ENCODE measurements around the gene CSTF2. TPM values are rescaled to one million over a fixed set of nuclear protein-coding genes. Genes with fewer than 3 reads are reported as not detected.
"Not testable (repeated sequence)": the region's sequence is repeated elsewhere in the genome, so short reads cannot be mapped to it uniquely, and the experiment has no call there.

The CSTF2 gene
- polyA plus RNA-seq (ENCODE audit: low read depth in 6 of 6), result 10 to 100 TPM in 4 of 6 donors, 1 to 10 TPM in 2; 5.2 to 17.8 (median 11.0) TPM

GRCh38 chrX:100819837-100820666 lies at the start of gene CSTF2:
TSS of gene CSTF2 (plus strand) at chrX:100820391. CDS start at chrX:100820417, 26 bp downstream.
- peak within 1 kb of the TSS; percentile 87 to 98 (median 93) for H3K27ac Mint-ChIP-seq
- peaks cover 0 to 5% (median 0%) of the 10 kb centered on the region in 7 donors for H3K9me3 Mint-ChIP-seq
- H3K4me1 Mint-ChIP-seq, result peaks cover 5 to 8% (median 6%) of the 10 kb centered on the region in 3 donors
- ATAC-seq (ENCODE audit: low read depth in 2 of 2) (peak; percentile 93 to 95), DNase-seq (peak; percentile 80)
- peak within 1 kb of the TSS; percentile 84 to 95 (median 92) for H3K4me3 Mint-ChIP-seq
- H3K27me3 Mint-ChIP-seq, result peaks cover 12 to 17% (median 14%) of the 10 kb centered on the region in 3 donors
- H3K36me3 Mint-ChIP-seq, result peaks cover 0 to 7% of the 10 kb centered on the region in 2 donors

- not testable (repeated sequence) for H3K9me3 Mint-ChIP-seq; H3K4me3 Mint-ChIP-seq; H3K4me1 Mint-ChIP-seq; H3K27ac Mint-ChIP-seq; ATAC-seq (ENCODE audit: low read depth in 2 of 2); DNase-seq; H3K36me3 Mint-ChIP-seq
- H3K27me3 Mint-ChIP-seq, result peaks cover 3 to 11% (median 5%) of the 10 kb centered on the region in 3 donors
Observed at GRCh38 chrX:100796371-100796770, 23.8 kb upstream of the CSTF2 start.

GRCh38 chrX:100797359-100797758 lies 22.8 kb upstream of the CSTF2 start:
- no peaks in the 10 kb centered on the region for H3K9me3 Mint-ChIP-seq
- H3K36me3 Mint-ChIP-seq, result no peaks in the 10 kb centered on the region
- H3K27ac Mint-ChIP-seq, result no peak overlapping the region
- no peak overlapping the region for H3K4me3 Mint-ChIP-seq
- no peak for DNase-seq
- ATAC-seq (ENCODE audit: low read depth in 2 of 2), result no peak
- H3K27me3 Mint-ChIP-seq, result peaks cover 5 to 8% (median 7%) of the 10 kb centered on the region in 3 donors
- H3K4me1 Mint-ChIP-seq, result no peaks in the 10 kb centered on the region

- Mint-ChIP-seq H3K27me3 (peaks cover 5 to 9% (median 8%) of the 10 kb centered on the region in 3 donors), H3K9me3 (no peaks in the 10 kb centered on the region), H3K27ac (no peak overlapping the region), H3K4me1 (no peaks in the 10 kb centered on the region), H3K4me3 (no peak overlapping the region), H3K36me3 (no peaks in the 10 kb centered on the region)
- ATAC-seq (ENCODE audit: low read depth in 2 of 2), result no peak
- DNase-seq, result no peak
Observed at GRCh38 chrX:100798484-100799214, 21.5 kb upstream of the CSTF2 start.

- peaks cover 9 to 23% (median 13%) of the 10 kb centered on the region in 3 donors for H3K27me3 Mint-ChIP-seq
- ATAC-seq (ENCODE audit: low read depth in 2 of 2), result no peak
- no peak overlapping the region for H3K4me3 Mint-ChIP-seq
- no peaks in the 10 kb centered on the region for H3K36me3 Mint-ChIP-seq
- H3K27ac Mint-ChIP-seq, result no peak overlapping the region
- H3K4me1 Mint-ChIP-seq, result no peaks in the 10 kb centered on the region
- peaks cover 5 to 31% (median 23%) of the 10 kb centered on the region in 7 donors for H3K9me3 Mint-ChIP-seq
- DNase-seq, result no peak
Observed at GRCh38 chrX:100802843-100803242, 17.3 kb upstream of the CSTF2 start.

- no peak for DNase-seq
- Mint-ChIP-seq H3K4me1 (no peaks in the 10 kb centered on the region), H3K27me3 (peaks cover 26 to 42% (median 27%) of the 10 kb centered on the region in 3 donors), H3K9me3 (peaks cover 8 to 41% (median 29%) of the 10 kb centered on the region in 7 donors), H3K36me3 (peaks cover 0 to 4% of the 10 kb centered on the region in 2 donors), H3K4me3 (no peak overlapping the region), H3K27ac (no peak overlapping the region)
- ATAC-seq (ENCODE audit: low read depth in 2 of 2), result no peak
Observed at GRCh38 chrX:100804780-100805179, 15.4 kb upstream of the CSTF2 start.

- DNase-seq; ATAC-seq (ENCODE audit: low read depth in 2 of 2); H3K4me1 Mint-ChIP-seq; H3K36me3 Mint-ChIP-seq; H3K4me3 Mint-ChIP-seq; H3K27ac Mint-ChIP-seq: not testable (repeated sequence)
- H3K27me3 Mint-ChIP-seq, result peaks cover 27 to 63% (median 38%) of the 10 kb centered on the region in 3 donors
- H3K9me3 Mint-ChIP-seq, result peaks cover 8 to 44% (median 29%) of the 10 kb centered on the region in 7 donors
Observed at GRCh38 chrX:100808265-100808664, 11.9 kb upstream of the CSTF2 start.

GRCh38 chrX:100812216-100813158 lies 7.7 kb upstream of the CSTF2 start:
- peaks cover 0 to 8% of the 10 kb centered on the region in 2 donors for H3K36me3 Mint-ChIP-seq
- no peaks in the 10 kb centered on the region for H3K4me1 Mint-ChIP-seq
- no peak overlapping the region for H3K4me3 Mint-ChIP-seq
- H3K27me3 Mint-ChIP-seq, result peaks cover 42 to 72% (median 63%) of the 10 kb centered on the region in 3 donors
- ATAC-seq (ENCODE audit: low read depth in 2 of 2) (no peak), DNase-seq (no peak)
- peaks cover 2 to 17% (median 8%) of the 10 kb centered on the region in 7 donors for H3K9me3 Mint-ChIP-seq
- H3K27ac Mint-ChIP-seq, result no peak overlapping the region

GRCh38 chrX:100817340-100817739 lies 2.9 kb upstream of the CSTF2 start:
- H3K9me3 Mint-ChIP-seq, result peaks cover 0 to 5% (median 0%) of the 10 kb centered on the region in 7 donors
- H3K4me3 Mint-ChIP-seq, result no peak overlapping the region
- H3K27ac Mint-ChIP-seq, result no peak overlapping the region
- ATAC-seq (ENCODE audit: low read depth in 2 of 2) (no peak), DNase-seq (no peak)
- H3K27me3 Mint-ChIP-seq, result peaks cover 25 to 36% (median 31%) of the 10 kb centered on the region in 3 donors
- H3K36me3 Mint-ChIP-seq, result peaks cover 0 to 7% of the 10 kb centered on the region in 2 donors
- H3K4me1 Mint-ChIP-seq, result peaks cover 5 to 8% (median 6%) of the 10 kb centered on the region in 3 donors

GRCh38 chrX:100819534-100819836 lies 706 bp upstream of the CSTF2 start:
- DNase-seq (no peak), ATAC-seq (ENCODE audit: low read depth in 2 of 2) (no peak)
- Mint-ChIP-seq H3K4me1 (peaks cover 5 to 8% (median 6%) of the 10 kb centered on the region in 3 donors), H3K27ac (peak overlapping the region; percentile 87 to 98 (median 93)), H3K36me3 (peaks cover 0 to 7% of the 10 kb centered on the region in 2 donors), H3K4me3 (peak overlapping the region; percentile 84 to 95 (median 92)), H3K27me3 (peaks cover 17 to 22% (median 18%) of the 10 kb centered on the region in 3 donors), H3K9me3 (peaks cover 0 to 5% (median 0%) of the 10 kb centered on the region in 7 donors)

GRCh38 chrX:100829730-100830129 lies 9.5 kb downstream of the CSTF2 start:
- no peak for DNase-seq
- Mint-ChIP-seq H3K4me3 (no peak overlapping the region), H3K27me3 (no peaks in the 10 kb centered on the region), H3K4me1 (peaks cover 3 to 5% (median 5%) of the 10 kb centered on the region in 3 donors), H3K36me3 (peaks cover 8 to 16% of the 10 kb centered on the region in 2 donors), H3K9me3 (no peaks in the 10 kb centered on the region), H3K27ac (peak overlapping the region in 3 of 6 donors; percentile 41 to 78 (median 57))
- ATAC-seq (ENCODE audit: low read depth in 2 of 2), result peak; percentile 56 to 67

- H3K9me3 Mint-ChIP-seq, result no peaks in the 10 kb centered on the region
- peaks cover 3 to 5% (median 5%) of the 10 kb centered on the region in 3 donors for H3K4me1 Mint-ChIP-seq
- DNase-seq (no peak), ATAC-seq (ENCODE audit: low read depth in 2 of 2) (no peak)
- no peaks in the 10 kb centered on the region for H3K27me3 Mint-ChIP-seq
- no peak overlapping the region for H3K4me3 Mint-ChIP-seq
- H3K36me3 Mint-ChIP-seq, result peaks cover 8 to 16% of the 10 kb centered on the region in 2 donors
- H3K27ac Mint-ChIP-seq, result peak overlapping the region in 3 of 6 donors; percentile 41 to 78 (median 57)
Observed at GRCh38 chrX:100830143-100830542, 10.0 kb downstream of the CSTF2 start.

Data from naive B cell (primary cell).